ENCODE data around the gene PITPNB.

PITPNB gene

GRCh38 chr22:27919942-27920755 is 1.1 kb upstream of the PITPNB start:
- DNase-seq (ENCODE audit: low spot score): peak; percentile 85

GRCh38 chr22:27918341-27919221 is 475 bp downstream of the PITPNB start:
- peak; percentile 67 for DNase-seq (ENCODE audit: low spot score)

- no peak for DNase-seq (ENCODE audit: low spot score)
Observed at GRCh38 chr22:27915986-27916385, 3.1 kb downstream of the PITPNB start.

- DNase-seq (ENCODE audit: low spot score): no peak
Observed at GRCh38 chr22:27913162-27913741, 5.8 kb downstream of the PITPNB start.

GRCh38 chr22:27912101-27912500 is 7.0 kb downstream of the PITPNB start:
- no peak for DNase-seq (ENCODE audit: low spot score)

GRCh38 chr22:27911330-27911729 is 7.7 kb downstream of the PITPNB start:
- DNase-seq (ENCODE audit: low spot score): no peak

GRCh38 chr22:27906241-27906640 is 12.8 kb downstream of the PITPNB start:
- DNase-seq (ENCODE audit: low spot score): no peak

- DNase-seq (ENCODE audit: low spot score): no peak
Observed at GRCh38 chr22:27905653-27906052, 13.4 kb downstream of the PITPNB start.

- no peak for DNase-seq (ENCODE audit: low spot score)
Observed at GRCh38 chr22:27903805-27904473, 15.1 kb downstream of the PITPNB start.

- no peak for DNase-seq (ENCODE audit: low spot score)
Observed at GRCh38 chr22:27900153-27900552, 18.9 kb downstream of the PITPNB start.

GRCh38 chr22:27896245-27896644 is 22.8 kb downstream of the PITPNB start:
- no peak for DNase-seq (ENCODE audit: low spot score)

GRCh38 chr22:27895600-27895999 is 23.5 kb downstream of the PITPNB start:
- no peak for DNase-seq (ENCODE audit: low spot score)

GRCh38 chr22:27892811-27893210 is 26.2 kb downstream of the PITPNB start:
- DNase-seq (ENCODE audit: low spot score): no peak

GRCh38 chr22:27892064-27892463 is 27.0 kb downstream of the PITPNB start:
- DNase-seq (ENCODE audit: low spot score): no peak

- DNase-seq (ENCODE audit: low spot score): no peak
Observed at GRCh38 chr22:27888310-27888709, 30.7 kb downstream of the PITPNB start.

- DNase-seq (ENCODE audit: low spot score): no peak
Observed at GRCh38 chr22:27886843-27887151, 32.3 kb downstream of the PITPNB start.

- peak; percentile 64 for DNase-seq (ENCODE audit: low spot score)
Observed at GRCh38 chr22:27885977-27886842, 32.8 kb downstream of the PITPNB start.

GRCh38 chr22:27883656-27884350 is 35.3 kb downstream of the PITPNB start:
- no peak for DNase-seq (ENCODE audit: low spot score)

- DNase-seq (ENCODE audit: low spot score): no peak
Observed at GRCh38 chr22:27882507-27883290, 36.4 kb downstream of the PITPNB start.

GRCh38 chr22:27881421-27881820 is 37.6 kb downstream of the PITPNB start:
- no peak for DNase-seq (ENCODE audit: low spot score)
